Effector CD4-positive, alpha-beta T cell (primary cell): ENCODE data around the gene PAGE2.
"Not testable (repeated sequence)": the region's sequence is repeated elsewhere in the genome, so short reads cannot be mapped to it uniquely, and the experiment has no call there.

Experiments used
- DNase-seq: peaks from one replicate; pipeline ENCODE4 v3.0.0-alpha.2; 2020

The PAGE2 gene

GRCh38 chrX:55127692-55128091 lies 38.9 kb downstream of the PAGE2 start:
- no peak for DNase-seq

GRCh38 chrX:55129361-55129760 lies 40.5 kb downstream of the PAGE2 start:
- no peak for DNase-seq

DNA sequence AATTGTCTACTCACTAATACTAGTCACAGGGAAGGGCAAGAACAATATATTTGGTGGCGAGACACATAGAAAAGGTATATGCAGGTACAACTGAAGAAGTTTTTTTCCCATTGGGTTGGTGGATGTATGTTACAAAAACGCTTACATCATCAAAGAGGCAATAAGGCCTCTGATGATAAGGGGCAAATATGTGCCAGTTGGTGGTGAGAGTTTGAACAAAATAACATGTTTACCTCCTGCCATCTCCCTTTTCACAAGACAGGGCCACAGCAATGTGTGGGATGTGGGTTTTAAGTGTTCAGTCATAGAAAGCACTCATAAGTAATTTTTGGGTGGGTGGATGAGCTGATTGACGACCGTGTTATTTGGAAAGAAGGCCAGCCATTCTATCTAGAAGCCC lies 41.7 kb downstream of the PAGE2 start:
- no peak for DNase-seq

GRCh38 chrX:55132416-55132815 lies 43.6 kb downstream of the PAGE2 start:
- DNase-seq = no peak

DNA sequence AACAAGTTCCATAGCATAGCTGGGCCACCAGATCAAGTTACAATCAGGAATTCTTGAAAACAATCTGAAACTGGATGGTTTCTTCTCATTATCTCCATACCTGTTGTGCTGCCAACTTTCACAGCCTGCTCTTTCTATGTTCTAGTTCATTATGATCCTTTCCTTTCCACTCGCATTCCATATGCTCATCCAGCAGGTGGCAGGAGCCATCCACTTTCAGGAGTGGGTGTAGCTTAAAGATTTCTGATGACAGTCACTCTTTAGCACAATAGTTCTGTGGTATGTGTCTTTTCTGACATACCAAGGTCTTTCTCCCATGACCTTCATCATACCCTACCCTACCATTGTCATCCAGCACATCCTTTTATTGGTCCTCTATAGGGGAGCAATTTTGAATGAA lies 46.4 kb downstream of the PAGE2 start:
- DNase-seq = peak; percentile 4

GRCh38 chrX:55140800-55141199 lies 52.0 kb downstream of the PAGE2 start:
- not testable (repeated sequence) for DNase-seq
